GM19193 (cell line): ENCODE measurements around the gene GDPGP1.

ENCODE experiments used
- POLR2A ChIP-seq: IDR thresholded peaks from 4 replicates; pipeline ENCODE4 v1.6.1; 2011; ENCODE audit not compliant: insufficient read depth, insufficient read length; ENCODE audit errors: extremely low read depth

GDPGP1 gene

DNA sequence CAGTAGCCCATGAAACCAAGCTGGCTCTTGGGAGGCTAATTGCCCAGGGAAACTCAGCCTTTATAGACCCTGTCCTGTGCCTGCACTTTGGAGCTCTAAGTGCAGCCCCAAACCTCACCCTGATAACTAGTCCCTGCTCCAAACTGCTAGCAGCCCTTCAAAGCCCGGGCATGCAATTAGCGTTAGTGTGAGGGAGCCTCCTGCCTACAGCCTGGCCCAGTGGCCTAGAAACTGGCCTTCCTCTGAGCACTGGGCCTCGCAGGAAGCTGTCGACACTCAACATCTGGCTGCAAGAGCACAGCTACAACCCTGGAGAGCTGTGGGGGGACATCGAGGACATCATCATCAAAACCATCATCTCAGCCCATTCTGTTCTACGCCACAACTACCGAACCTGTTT, 23.8 kb downstream of the GDPGP1 start:
- TF ChIP-seq POLR2A = no peak

GRCh38 chr15:90259524-90259923, 25.5 kb downstream of the GDPGP1 start:
- TF ChIP-seq POLR2A = no peak

- no peak for TF ChIP-seq POLR2A
These were observed 27.8 kb downstream of the GDPGP1 start for GRCh38 chr15:90261811-90262210.

- no peak for TF ChIP-seq POLR2A
These were observed 28.4 kb downstream of the GDPGP1 start for GRCh38 chr15:90262426-90262825.

DNA sequence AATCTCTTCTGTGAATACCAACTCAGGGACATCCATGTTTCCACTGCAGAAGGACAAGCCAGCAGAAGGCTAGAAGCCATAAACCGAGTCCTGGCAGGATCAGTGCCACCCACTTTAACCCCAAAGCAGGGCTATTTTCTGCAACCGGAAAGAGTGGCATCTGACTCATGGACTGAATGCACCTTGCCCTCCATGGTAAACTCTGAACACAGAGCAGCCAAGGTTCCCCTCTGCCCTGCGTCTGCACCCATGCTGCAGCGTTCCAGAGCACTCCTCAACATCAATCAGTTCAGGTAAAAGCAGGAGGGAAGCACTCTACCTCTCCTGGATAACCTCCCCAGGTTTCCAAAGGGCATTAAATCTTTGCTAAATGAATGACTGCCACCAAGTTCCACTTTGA, 30.7 kb downstream of the GDPGP1 start:
- TF ChIP-seq POLR2A = no peak

GRCh38 chr15:90265271-90266060, 31.5 kb downstream of the GDPGP1 start, which contains the start of gene NGRN:
TSS of gene NGRN (plus strand) at chr15:90265672. CDS start at chr15:90265713, 41 bp downstream.
- peak; percentile 97 for TF ChIP-seq POLR2A

DNA sequence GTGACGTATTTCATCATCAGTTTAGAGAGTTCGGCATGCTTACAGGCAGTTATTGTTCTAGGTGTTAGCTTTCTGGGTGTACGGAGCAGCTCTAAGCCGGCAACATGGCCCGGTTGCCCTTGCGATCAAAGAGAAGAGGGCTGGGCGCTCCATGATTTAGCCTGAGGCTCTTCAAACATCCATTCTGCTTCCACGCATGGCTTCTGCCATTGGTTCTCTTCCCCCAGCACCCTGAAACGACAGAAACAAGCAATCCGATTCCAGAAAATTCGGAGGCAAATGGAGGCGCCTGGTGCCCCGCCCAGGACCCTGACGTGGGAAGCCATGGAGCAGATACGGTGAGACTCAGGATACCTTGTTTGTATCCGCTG, 32.0 kb downstream of the GDPGP1 start:
- TF ChIP-seq POLR2A = no peak

DNA sequence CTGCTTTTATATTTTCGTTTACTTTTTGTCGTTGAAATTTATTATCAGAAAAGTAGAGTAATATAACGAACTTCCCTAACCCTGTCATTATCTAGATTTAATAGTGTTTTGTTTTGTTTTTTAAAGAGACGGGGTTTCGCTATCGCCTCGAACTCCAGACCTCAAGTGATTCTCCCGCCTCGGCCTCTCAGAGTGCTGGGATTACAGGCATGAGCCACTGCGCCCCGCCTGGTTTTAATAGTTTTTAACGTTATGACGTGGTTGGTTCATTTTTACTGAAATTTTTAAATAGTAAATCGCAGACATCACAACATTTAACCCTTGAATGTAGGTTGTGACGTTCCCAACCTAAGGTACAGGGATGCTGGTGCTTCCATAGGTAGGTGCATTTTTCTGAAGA, 32.5 kb downstream of the GDPGP1 start:
- TF ChIP-seq POLR2A = no peak

DNA sequence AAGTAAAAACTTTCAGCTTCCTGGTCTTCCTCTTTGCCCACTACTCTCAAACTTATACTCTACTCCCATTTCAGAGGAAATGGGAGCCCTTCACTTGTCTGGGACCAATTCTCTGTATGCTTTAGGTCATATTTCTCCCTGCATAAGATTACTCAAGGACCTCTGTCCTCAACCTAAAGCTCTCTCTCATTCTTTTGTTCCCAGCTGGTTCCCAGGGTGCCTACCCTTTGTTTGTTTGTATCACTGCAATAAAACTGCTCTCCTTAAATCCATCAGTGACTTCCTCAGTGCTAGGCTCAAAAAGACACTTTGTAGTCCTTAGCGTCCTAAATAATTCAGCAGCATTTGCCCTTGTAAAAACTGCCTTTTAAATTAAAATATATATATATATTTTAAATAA, 34.4 kb downstream of the GDPGP1 start:
- TF ChIP-seq POLR2A = no peak

- TF ChIP-seq POLR2A = no peak
These were observed 36.6 kb downstream of the GDPGP1 start for GRCh38 chr15:90270502-90271150.

- no peak for TF ChIP-seq POLR2A
These were observed 37.6 kb downstream of the GDPGP1 start for GRCh38 chr15:90271459-90272166.

DNA sequence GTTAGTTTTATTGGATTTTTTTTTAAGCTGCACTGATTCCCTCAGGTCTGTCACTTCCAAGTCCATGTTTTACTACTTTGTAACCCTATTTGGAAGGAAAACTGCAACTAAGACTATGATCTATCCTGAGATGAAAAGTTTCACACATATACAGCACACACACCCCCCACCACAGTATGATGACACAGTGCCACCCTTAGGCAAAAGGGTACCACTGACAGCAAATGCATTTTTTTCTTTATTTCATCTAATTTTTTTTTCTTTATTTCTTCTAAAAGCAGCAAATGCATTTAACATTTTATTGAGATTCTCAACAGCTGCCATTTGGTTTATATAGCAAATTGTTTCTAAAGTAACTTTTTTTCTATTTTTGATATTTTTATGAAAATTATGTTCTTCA, 52.7 kb downstream of the GDPGP1 start:
- TF ChIP-seq POLR2A = no peak

DNA sequence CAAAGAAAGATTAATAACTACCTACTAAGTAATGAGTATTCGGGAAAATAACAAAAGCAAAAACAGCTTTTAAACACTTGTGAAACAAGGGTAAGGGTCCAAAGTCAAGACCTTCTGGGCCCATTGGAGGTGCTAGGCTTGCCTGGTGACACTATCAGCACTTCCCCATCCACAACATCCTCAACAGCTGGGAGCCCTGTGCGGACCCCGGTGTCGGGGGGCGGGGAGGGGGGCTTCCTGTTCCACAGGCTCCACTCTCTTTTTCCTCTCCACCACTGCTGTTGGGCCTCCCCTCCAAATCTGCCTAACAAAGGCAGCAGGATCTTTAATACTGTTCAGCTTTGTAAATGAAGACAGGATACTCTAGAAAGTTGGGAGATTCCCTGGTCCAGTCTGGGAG, 53.1 kb downstream of the GDPGP1 start:
- no peak for TF ChIP-seq POLR2A

DNA sequence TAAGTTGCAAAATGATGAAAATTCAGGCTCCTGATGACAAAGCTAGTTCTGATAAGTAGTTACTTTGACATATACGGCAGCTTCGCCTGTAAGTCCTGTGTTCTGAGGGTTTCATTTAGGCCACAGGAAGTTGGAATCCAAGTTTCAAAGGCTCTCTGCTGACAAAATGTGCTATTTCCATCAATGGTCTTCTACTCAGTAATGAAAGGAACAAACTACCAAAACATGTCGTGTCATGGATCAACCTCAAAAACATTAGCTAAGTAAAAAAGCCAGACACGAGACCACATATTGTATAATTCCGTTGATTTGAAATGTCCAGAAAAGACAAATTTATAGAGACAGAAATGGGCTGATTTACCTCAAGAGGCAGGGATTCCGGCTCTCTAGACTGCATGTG, 53.9 kb downstream of the GDPGP1 start:
- no peak for TF ChIP-seq POLR2A

- TF ChIP-seq POLR2A = no peak
These were observed 57.8 kb downstream of the GDPGP1 start for GRCh38 chr15:90291679-90292356.

DNA sequence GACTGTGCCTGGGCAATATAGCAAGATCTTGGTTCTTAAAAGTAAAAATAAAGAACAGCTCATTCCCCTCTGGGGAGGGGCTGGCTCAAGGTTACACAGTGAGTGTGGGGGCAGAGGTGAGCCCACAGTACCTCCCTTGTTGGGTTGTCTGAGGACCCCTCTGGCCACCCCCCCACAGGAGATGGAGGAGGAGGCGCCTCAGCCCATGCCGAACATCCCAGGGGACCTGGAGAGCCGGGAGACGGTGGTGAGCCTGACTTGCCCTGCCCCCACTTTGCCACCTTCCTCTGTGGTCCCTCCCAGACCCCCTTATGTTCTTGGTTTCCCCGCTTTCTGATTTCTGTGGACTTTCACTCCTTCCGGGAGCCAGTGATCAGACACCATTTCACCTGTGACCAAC, 60.1 kb downstream of the GDPGP1 start:
- TF ChIP-seq POLR2A = no peak

- no peak for TF ChIP-seq POLR2A
These were observed 60.7 kb downstream of the GDPGP1 start for GRCh38 chr15:90294601-90295269.
